Measurements from ENCODE around the gene UBE2L5. TPM values are rescaled to one million over a fixed set of nuclear protein-coding genes. Genes with fewer than 3 reads are reported as not detected.

Gene UBE2L5
- total RNA-seq (2014; rRNA removed; shearing (Covaris generic)): not detected in 2 replicates

GRCh38 chr13:30422054-30422839 lies at the start of gene UBE2L5:
Gene UBE2L5 (plus strand): TSS chr13:30422493. CDS start chr13:30427991, 5,498 bp downstream.
- peak within 1 kb of the TSS; percentile 64 for H3K4me3 ChIP-seq
- no peaks in the 10 kb centered on the region for H3K27me3 ChIP-seq
- H3K27ac ChIP-seq: peak within 1 kb of the TSS; percentile 53; the same call in 1 of the 2 replicates
- peak; percentile 69 to 82 for DNase-seq
- H3K9me3 ChIP-seq (replicated peaks): no peaks in the 10 kb centered on the region
- H3K4me1 ChIP-seq: peaks cover 29% of the 10 kb centered on the region; the same call in 1 of the 2 replicates
- no peaks in the 10 kb centered on the region for H3K36me3 ChIP-seq

DNA sequence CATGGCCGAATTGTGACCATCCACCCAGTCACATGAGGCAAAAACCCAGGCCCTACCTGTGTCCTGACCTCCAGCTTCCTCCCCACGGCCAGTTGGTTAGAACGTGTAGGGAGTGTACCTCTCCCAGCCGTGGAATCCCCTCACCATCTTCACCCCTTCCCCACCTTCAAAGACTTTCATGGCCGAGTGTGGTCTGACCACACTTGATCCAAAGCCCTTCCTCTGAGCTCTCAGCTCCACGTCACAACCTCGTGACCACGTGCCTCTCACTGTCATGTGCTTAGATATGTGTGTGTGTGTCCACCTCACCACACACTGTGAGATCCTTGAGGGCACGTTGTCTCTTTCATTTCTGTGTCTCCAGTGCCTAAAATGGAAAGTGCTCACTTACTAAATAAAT lies 48.6 kb upstream of the UBE2L5 start:
- no peak for DNase-seq
- H3K4me3 ChIP-seq: no peak overlapping the region
- H3K27ac ChIP-seq: no peak overlapping the region
- H3K27me3 ChIP-seq: no peaks in the 10 kb centered on the region
- H3K4me1 ChIP-seq: peaks cover 2% of the 10 kb centered on the region; the same call in 1 of the 2 replicates
- H3K36me3 ChIP-seq: no peaks in the 10 kb centered on the region
- no peaks in the 10 kb centered on the region for H3K9me3 ChIP-seq (replicated peaks)

DNA sequence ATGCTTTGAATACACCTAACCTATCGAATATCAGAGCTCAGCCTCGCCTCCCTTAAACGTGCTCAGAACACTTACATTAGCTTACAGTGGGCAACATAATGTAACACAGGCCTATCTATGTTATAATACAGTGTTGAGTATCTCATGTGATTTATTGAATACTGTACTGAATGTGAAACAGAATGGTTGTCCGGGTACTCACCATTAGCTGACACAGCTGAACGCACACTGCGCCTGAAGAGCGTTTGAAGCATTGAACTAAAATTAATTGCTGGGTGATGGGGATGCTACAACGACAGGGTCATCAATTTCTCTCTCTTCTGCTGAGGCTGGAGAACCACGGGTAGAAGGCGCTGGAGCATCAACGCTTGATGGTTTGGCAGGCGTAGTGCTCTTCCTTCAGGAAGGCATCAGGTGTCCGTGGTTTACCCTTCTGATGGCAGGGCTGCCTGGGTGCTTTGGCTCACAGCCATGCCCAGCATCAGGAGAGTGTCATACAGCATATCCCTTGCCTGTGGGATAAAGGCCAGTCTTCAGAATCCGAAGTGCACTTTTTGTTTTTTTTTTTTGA lies 46.9 kb upstream of the UBE2L5 start:
- Histone ChIP-seq H3K27me3 (no peaks in the 10 kb centered on the region), H3K4me3 (no peak overlapping the region), H3K27ac (no peak overlapping the region), H3K9me3 (replicated peaks) (no peaks in the 10 kb centered on the region), H3K4me1 (peaks cover 2% of the 10 kb centered on the region; the same call in 1 of the 2 replicates), H3K36me3 (no peaks in the 10 kb centered on the region)
- no peak for DNase-seq

GRCh38 chr13:30376426-30377311 lies 45.6 kb upstream of the UBE2L5 start:
- no peaks in the 10 kb centered on the region for H3K36me3 ChIP-seq
- H3K4me3 ChIP-seq: no peak overlapping the region
- 0 out of 2 replicates have a peak, but pooled peaks cover 3% of the 10 kb centered on the region for H3K9me3 ChIP-seq (replicated peaks)

GRCh38 chr13:30377312-30377685 lies 45.0 kb upstream of the UBE2L5 start:
- Histone ChIP-seq H3K36me3 (no peaks in the 10 kb centered on the region), H3K27me3 (no peaks in the 10 kb centered on the region), H3K4me1 (no peaks in the 10 kb centered on the region), H3K27ac (no peak overlapping the region), H3K4me3 (no peak overlapping the region), H3K9me3 (replicated peaks) (peaks cover 6% of the 10 kb centered on the region; the same call in 1 of the 2 replicates)
- DNase-seq: no peak

More at GRCh38 chr13:30376426-30377311, 45.6 kb upstream of the UBE2L5 start:
- Histone ChIP-seq H3K27me3 (no peaks in the 10 kb centered on the region), H3K4me1 (peaks cover under 1% of the 10 kb centered on the region; the same call in 1 of the 2 replicates), H3K27ac (no peak overlapping the region)
- no peak for DNase-seq

- H3K4me3 ChIP-seq: no peak overlapping the region
- no peak for DNase-seq
Observed at GRCh38 chr13:30378191-30378590, 44.1 kb upstream of the UBE2L5 start.

DNA sequence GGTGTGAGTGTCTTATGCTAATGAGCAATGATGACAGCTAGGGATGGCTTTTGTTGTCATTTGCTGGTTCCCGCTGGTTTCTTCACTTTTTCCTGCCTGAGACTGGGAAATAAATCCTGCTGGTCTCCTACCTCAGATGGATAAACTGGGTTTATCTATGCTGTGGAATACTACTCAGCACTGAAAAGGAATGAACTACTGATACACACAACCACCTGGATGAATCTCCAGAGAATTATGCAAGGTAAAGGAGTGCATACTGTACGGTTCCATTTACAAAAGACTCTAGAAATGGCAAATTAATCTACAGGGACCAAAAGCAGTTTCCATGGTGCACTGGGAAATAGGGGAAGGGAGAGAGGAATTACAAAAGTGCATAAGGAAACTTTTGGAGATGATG lies 41.2 kb upstream of the UBE2L5 start:
- Histone ChIP-seq H3K27me3 (no peaks in the 10 kb centered on the region), H3K4me1 (peaks cover 9% of the 10 kb centered on the region), H3K27ac (no peak overlapping the region), H3K9me3 (replicated peaks) (peaks cover 6% of the 10 kb centered on the region; the same call in 1 of the 2 replicates), H3K36me3 (no peaks in the 10 kb centered on the region), H3K4me3 (no peak overlapping the region)
- no peak for DNase-seq

More at GRCh38 chr13:30378191-30378590, 44.1 kb upstream of the UBE2L5 start:
- peaks cover 6% of the 10 kb centered on the region; the same call in 1 of the 2 replicates for H3K9me3 ChIP-seq (replicated peaks)
- H3K27me3 ChIP-seq: no peaks in the 10 kb centered on the region
- H3K36me3 ChIP-seq: no peaks in the 10 kb centered on the region
- peaks cover 6% of the 10 kb centered on the region for H3K4me1 ChIP-seq
- H3K27ac ChIP-seq: no peak overlapping the region

GRCh38 chr13:30382836-30383525 lies 39.3 kb upstream of the UBE2L5 start:
- H3K4me1 ChIP-seq: peaks cover 9% of the 10 kb centered on the region
- peak; percentile 44 to 63 for DNase-seq
- H3K36me3 ChIP-seq: no peaks in the 10 kb centered on the region
- no peak overlapping the region for H3K27ac ChIP-seq
- H3K4me3 ChIP-seq: no peak overlapping the region
- no peaks in the 10 kb centered on the region for H3K27me3 ChIP-seq
- peaks cover 6% of the 10 kb centered on the region; the same call in 1 of the 2 replicates for H3K9me3 ChIP-seq (replicated peaks)

GRCh38 chr13:30388406-30389283 lies 33.6 kb upstream of the UBE2L5 start:
- Histone ChIP-seq H3K27ac (no peak overlapping the region), H3K4me1 (no peaks in the 10 kb centered on the region), H3K36me3 (no peaks in the 10 kb centered on the region), H3K27me3 (no peaks in the 10 kb centered on the region), H3K4me3 (peak overlapping the region; percentile 46), H3K9me3 (replicated peaks) (no peaks in the 10 kb centered on the region)
- peak; percentile 54 to 76 for DNase-seq

DNA sequence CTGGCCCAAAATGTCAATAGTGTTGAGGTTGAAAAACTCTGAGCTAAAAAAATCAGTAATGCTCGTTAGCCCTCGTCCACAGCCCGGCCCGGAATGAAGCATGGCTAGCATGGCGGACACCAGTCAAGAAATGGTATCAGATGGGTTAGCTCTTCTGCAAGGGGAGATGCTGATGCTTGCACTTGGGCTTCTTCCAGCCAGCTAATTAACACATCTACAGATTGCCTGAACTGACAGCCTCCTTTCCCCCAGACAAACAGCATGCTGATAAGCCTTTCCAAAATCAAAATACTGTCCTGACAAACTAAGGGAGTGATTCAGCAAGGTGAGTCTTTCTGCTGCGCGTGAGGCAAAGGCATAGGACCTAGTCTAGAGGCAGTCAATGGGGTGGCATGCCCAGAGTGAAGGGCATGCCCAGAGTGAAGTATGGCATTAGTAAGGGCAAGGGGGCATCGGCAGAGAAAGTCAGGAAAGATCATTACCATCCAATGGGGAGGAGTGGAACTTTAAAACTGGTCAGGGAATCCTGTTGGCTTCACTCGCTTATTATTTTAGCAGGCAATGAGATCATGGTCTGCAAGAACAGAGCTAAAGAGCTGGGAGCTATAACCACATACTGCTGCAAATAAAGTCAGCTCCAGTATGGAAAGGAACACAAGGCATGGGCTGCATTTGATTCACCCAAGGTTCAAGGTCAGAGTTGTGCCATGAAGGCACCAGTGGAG lies 30.2 kb upstream of the UBE2L5 start:
- H3K4me3 ChIP-seq: no peak overlapping the region
- no peaks in the 10 kb centered on the region for H3K27me3 ChIP-seq
- no peak overlapping the region for H3K27ac ChIP-seq
- no peaks in the 10 kb centered on the region for H3K36me3 ChIP-seq
- H3K9me3 ChIP-seq (replicated peaks): no peaks in the 10 kb centered on the region
- peaks cover 4% of the 10 kb centered on the region; the same call in 1 of the 2 replicates for H3K4me1 ChIP-seq
- DNase-seq: no peak

DNA sequence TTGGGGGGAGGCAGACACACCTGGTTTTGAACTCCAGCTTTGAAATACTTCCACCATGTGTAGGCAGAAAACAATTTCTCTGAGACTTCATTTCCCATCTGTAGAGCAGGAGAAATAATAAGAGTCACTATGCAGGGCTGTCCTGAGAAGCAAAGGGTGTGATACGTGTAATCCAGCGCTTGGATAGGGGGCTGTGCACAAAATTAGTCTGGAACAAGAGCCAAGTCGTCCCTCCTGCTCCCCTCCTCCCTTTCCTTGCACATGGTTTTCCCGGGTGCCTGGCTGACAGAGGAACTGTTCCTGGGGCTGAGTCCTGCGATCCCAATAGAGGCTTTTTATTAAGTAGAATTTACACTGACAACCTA lies 29.6 kb upstream of the UBE2L5 start:
- Histone ChIP-seq H3K36me3 (no peaks in the 10 kb centered on the region), H3K27me3 (no peaks in the 10 kb centered on the region), H3K4me1 (peaks cover 4% of the 10 kb centered on the region; the same call in 1 of the 2 replicates), H3K27ac (no peak overlapping the region), H3K9me3 (replicated peaks) (no peaks in the 10 kb centered on the region), H3K4me3 (no peak overlapping the region)
- DNase-seq: no peak

- Histone ChIP-seq H3K4me1 (peaks cover 4% of the 10 kb centered on the region; the same call in 1 of the 2 replicates), H3K27ac (peak overlapping the region; percentile 17; the same call in 1 of the 2 replicates), H3K9me3 (replicated peaks) (no peaks in the 10 kb centered on the region), H3K4me3 (peak overlapping the region; percentile 58), H3K27me3 (no peaks in the 10 kb centered on the region; the same call in 1 of the 2 replicates), H3K36me3 (no peaks in the 10 kb centered on the region)
- no peak for DNase-seq
Observed at GRCh38 chr13:30394751-30395191, 27.5 kb upstream of the UBE2L5 start.
